WTC11 (cell line): ENCODE data around the gene TIGAR. TPM values are rescaled to one million over a fixed set of nuclear protein-coding genes. Genes with fewer than 3 reads are reported as not detected.

Experiments used
- ATAC-seq: fragments of 200-7000 bp; cut with Tn5 transposase; 2 replicates; pipeline ENCODE4 v1.10.0; 2021; ENCODE audit warnings: mild to moderate bottlenecking, moderate library complexity
- CTCF ChIA-PET: fragments of 300-600 bp; sonication (Branson Sonifier 250); formaldehyde crosslinking; loops from one replicate; lab custom pipeline; 2021; ENCODE audit warnings: antibody characterized with exemption; lab: Charles Lee
- POLR2A ChIA-PET: fragments of 350-600 bp; sonication (Branson Sonifier 250); formaldehyde crosslinking; loops from one replicate; lab custom pipeline; 2021; ENCODE audit warnings: antibody characterized with exemption; lab: Charles Lee
- DNase-seq: peaks from one replicate; pipeline ENCODE4 v3.0.0; 2021; ENCODE audit warnings: low spot score
- H3K27ac Mint-ChIP-seq: 2 replicates; pipeline ENCODE4 v1.8.0; 2021; ENCODE audit warnings: mixed read lengths
- H3K27me3 Mint-ChIP-seq: 2 replicates; pipeline ENCODE4 v1.8.0; 2021; ENCODE audit warnings: low read depth, mild to moderate bottlenecking, moderate library complexity, mixed read lengths
- H3K36me3 Mint-ChIP-seq: 2 replicates; pipeline ENCODE4 v1.8.0; 2021; ENCODE audit warnings: mixed read lengths
- H3K4me1 Mint-ChIP-seq: 2 replicates; pipeline ENCODE4 v1.8.0; 2022; ENCODE audit warnings: mixed read lengths
- H3K4me3 Mint-ChIP-seq: 2 replicates; pipeline ENCODE4 v1.8.0; 2021; ENCODE audit warnings: mild to moderate bottlenecking, moderate library complexity, mixed read lengths
- H3K9me3 Mint-ChIP-seq: 2 replicates; pipeline ENCODE4 v1.8.0; 2021; ENCODE audit warnings: mixed read lengths
- CREB1 ChIP-seq: sonication (generic); formaldehyde crosslinking; IDR thresholded peaks from 2 replicates; pipeline ENCODE4 v1.8.0; 2023; ENCODE audit warnings: mild to moderate bottlenecking, missing genetic modification reagents
- EMX1 ChIP-seq: fragments of 250-450 bp; sonication (Bioruptor Pico); IDR thresholded peaks from 2 replicates; pipeline ENCODE4 v1.8.0; 2021; ENCODE audit warnings: mild to moderate bottlenecking
- FOXP1 ChIP-seq: sonication (generic); formaldehyde crosslinking; IDR thresholded peaks from 2 replicates; pipeline ENCODE4 v1.8.0; 2022; ENCODE audit warnings: missing genetic modification reagents, mild to moderate bottlenecking, moderate library complexity, borderline replicate concordance
- GRHL2 ChIP-seq: fragments of 250-450 bp; sonication (Bioruptor Pico); IDR thresholded peaks from 2 replicates; pipeline ENCODE4 v1.8.0; 2022; ENCODE audit warnings: mild to moderate bottlenecking, moderate library complexity; ENCODE audit not compliant: insufficient replicate concordance, severe bottlenecking
- IRF2 ChIP-seq: sonication (generic); formaldehyde crosslinking; IDR thresholded peaks from 2 replicates; pipeline ENCODE4 v1.8.0; 2022; ENCODE audit warnings: low read depth, missing genetic modification reagents, borderline replicate concordance
- MYBL2 ChIP-seq: sonication (generic); formaldehyde crosslinking; IDR thresholded peaks from 2 replicates; pipeline ENCODE4 v1.8.1; 2023; ENCODE audit warnings: mild to moderate bottlenecking, moderate library complexity, missing genetic modification reagents
- PRRX2 ChIP-seq: fragments of 250-450 bp; sonication (Bioruptor Pico); IDR thresholded peaks from 2 replicates; pipeline ENCODE4 v1.8.0; 2021; ENCODE audit warnings: mild to moderate bottlenecking
- TP53 ChIP-seq: sonication (generic); formaldehyde crosslinking; IDR thresholded peaks from 2 replicates; pipeline ENCODE4 v1.8.1; 2023; ENCODE audit warnings: mild to moderate bottlenecking, missing genetic modification reagents
- ZNF219 ChIP-seq: sonication (generic); formaldehyde crosslinking; IDR thresholded peaks from 2 replicates; pipeline ENCODE4 v1.8.0; 2023; ENCODE audit warnings: missing genetic modification reagents, mild to moderate bottlenecking, borderline replicate concordance
- ZNF232 ChIP-seq: sonication (generic); formaldehyde crosslinking; IDR thresholded peaks from 2 replicates; pipeline ENCODE4 v1.8.0; 2022; ENCODE audit warnings: mild to moderate bottlenecking, missing genetic modification reagents
- total RNA-seq: library from RNA; stranded (reverse); gene quantifications from 3 replicates; pipeline ENCODE4 v1.2.3, GENCODE V29; 2021
- TF ChIP-seq, protein P1 (sequence below): sonication (generic); formaldehyde crosslinking; IDR thresholded peaks from 2 replicates; pipeline ENCODE4 v1.8.1; 2022; ENCODE audit warnings: low read depth, missing genetic modification reagents, borderline replicate concordance
- TF ChIP-seq, protein P2 (sequence below): fragments of 200-600 bp; IDR thresholded peaks from 2 replicates; pipeline ENCODE4 v1.8.0; 2022; ENCODE audit warnings: antibody characterized with exemption
- TF ChIP-seq, protein P3 (sequence below): sonication (generic); formaldehyde crosslinking; IDR thresholded peaks from 2 replicates; pipeline ENCODE4 v1.8.0; 2022; ENCODE audit warnings: mild to moderate bottlenecking, missing genetic modification reagents
- TF ChIP-seq, protein P4 (sequence below): fragments of 250-450 bp; sonication (Bioruptor Pico); IDR thresholded peaks from 2 replicates; pipeline ENCODE4 v1.9.0; 2021; ENCODE audit warnings: moderate library complexity, mild to moderate bottlenecking, inconsistent platforms, borderline replicate concordance
- TF ChIP-seq, protein P5 (sequence below): sonication (generic); formaldehyde crosslinking; conservative IDR thresholded peaks from 2 replicates; pipeline ENCODE4 v1.8.1; 2023; ENCODE audit warnings: mild to moderate bottlenecking, low read depth, missing genetic modification reagents, moderate library complexity
- TF ChIP-seq, protein P6 (sequence below): sonication (generic); formaldehyde crosslinking; IDR thresholded peaks from 2 replicates; pipeline ENCODE4 v1.8.1; 2022; ENCODE audit warnings: mild to moderate bottlenecking, moderate library complexity, missing genetic modification reagents
- TF ChIP-seq, protein P7 (sequence below): fragments of 250-450 bp; sonication (Bioruptor Pico); IDR thresholded peaks from 2 replicates; pipeline ENCODE4 v1.9.0; 2021; ENCODE audit warnings: mild to moderate bottlenecking
- TF ChIP-seq, protein P8 (sequence below): fragments of 250-450 bp; sonication (Bioruptor Pico); IDR thresholded peaks from 2 replicates; pipeline ENCODE4 v2.1.2; 2022; ENCODE audit warnings: mild to moderate bottlenecking, moderate library complexity

Gene TIGAR
- total RNA-seq, 1 experiment from 2014 or later, result 26.7 TPM

DNA sequence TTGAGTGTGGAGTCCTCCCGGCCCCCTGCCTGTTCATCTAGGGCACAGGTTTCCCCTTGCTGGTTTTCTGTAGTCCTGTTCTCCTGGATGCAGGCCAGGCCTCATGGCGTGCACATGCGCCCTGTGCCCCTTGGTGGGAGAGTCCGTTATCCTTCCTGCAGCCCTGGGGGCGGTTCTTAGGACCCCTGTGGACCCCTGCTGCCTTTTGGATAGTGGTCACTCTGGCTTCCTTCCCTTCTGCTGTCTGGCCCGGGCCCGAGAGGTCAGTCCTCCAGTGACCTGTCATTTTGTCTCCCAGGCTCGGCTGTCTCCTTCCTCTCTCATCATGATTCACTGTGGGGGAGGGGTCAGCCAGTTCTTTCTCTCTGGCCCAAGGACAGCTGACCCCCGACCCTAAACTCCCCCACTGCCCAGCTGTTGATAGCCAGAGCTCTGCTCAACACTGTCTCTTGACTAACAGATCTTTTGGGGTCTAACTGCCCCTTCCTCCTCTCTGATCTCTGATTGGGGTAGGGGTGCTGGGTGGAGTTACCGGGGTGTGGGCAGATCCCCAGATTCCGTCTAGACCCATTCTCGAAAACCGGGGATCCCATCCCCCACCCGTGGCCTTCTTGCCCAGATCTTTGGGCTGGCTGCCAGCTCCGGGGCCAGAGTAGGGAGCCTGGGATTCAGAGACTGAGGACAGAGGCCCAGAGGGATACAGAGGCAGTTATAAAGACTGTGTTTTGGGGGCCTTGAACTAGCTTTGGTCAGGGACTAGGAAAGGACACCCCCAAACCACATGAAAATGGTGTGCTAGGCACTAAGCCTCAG lies 40.5 kb upstream of the TIGAR start:
- no peak for TF ChIP-seq TP53 (CRISPR knock-in tag)
- no peak for TF ChIP-seq FOXP1
- TF ChIP-seq, protein P1, sequence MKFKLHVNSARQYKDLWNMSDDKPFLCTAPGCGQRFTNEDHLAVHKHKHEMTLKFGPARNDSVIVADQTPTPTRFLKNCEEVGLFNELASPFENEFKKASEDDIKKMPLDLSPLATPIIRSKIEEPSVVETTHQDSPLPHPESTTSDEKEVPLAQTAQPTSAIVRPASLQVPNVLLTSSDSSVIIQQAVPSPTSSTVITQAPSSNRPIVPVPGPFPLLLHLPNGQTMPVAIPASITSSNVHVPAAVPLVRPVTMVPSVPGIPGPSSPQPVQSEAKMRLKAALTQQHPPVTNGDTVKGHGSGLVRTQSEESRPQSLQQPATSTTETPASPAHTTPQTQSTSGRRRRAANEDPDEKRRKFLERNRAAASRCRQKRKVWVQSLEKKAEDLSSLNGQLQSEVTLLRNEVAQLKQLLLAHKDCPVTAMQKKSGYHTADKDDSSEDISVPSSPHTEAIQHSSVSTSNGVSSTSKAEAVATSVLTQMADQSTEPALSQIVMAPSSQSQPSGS (CRISPR knock-in tag), result no peak

DNA sequence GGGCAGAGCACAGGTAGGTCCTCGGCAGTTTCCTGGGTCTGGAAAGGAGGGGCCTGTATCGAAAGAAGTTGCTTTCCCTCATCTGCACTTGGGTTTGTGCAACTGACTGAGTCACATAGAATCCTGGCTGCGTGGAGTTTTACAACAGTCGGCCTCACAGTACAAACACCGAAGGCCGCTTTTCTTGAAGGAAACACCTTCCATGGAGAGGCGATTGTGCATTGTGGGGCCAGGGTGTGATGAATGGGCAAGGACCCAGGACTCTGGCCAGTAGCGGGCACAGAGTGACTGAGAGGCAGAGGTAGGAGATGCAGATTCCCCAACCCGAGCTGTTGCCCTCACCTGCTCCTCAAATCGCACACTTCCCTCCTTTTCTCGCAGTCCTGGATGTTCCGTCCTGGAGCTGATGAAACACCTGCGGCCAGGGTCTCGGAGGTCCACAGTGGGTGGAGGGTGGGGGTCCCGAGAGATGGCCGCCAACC lies 39.8 kb upstream of the TIGAR start:
- H3K27me3 Mint-ChIP-seq, result no peaks in the 10 kb centered on the region
- POLR2A ChIA-PET, result interaction anchor here (1.2 kb wide), 1 partner anchor 147 kb away, joined by 3 read pairs; no protein-coding TSS in a partner anchor
- H3K36me3 Mint-ChIP-seq, result peaks cover 97% of the 10 kb centered on the region
- TF ChIP-seq, protein P2, sequence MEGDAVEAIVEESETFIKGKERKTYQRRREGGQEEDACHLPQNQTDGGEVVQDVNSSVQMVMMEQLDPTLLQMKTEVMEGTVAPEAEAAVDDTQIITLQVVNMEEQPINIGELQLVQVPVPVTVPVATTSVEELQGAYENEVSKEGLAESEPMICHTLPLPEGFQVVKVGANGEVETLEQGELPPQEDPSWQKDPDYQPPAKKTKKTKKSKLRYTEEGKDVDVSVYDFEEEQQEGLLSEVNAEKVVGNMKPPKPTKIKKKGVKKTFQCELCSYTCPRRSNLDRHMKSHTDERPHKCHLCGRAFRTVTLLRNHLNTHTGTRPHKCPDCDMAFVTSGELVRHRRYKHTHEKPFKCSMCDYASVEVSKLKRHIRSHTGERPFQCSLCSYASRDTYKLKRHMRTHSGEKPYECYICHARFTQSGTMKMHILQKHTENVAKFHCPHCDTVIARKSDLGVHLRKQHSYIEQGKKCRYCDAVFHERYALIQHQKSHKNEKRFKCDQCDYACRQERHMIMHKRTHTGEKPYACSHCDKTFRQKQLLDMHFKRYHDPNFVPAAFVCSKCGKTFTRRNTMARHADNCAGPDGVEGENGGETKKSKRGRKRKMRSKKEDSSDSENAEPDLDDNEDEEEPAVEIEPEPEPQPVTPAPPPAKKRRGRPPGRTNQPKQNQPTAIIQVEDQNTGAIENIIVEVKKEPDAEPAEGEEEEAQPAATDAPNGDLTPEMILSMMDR, result no peak
- TF ChIP-seq, protein P3, sequence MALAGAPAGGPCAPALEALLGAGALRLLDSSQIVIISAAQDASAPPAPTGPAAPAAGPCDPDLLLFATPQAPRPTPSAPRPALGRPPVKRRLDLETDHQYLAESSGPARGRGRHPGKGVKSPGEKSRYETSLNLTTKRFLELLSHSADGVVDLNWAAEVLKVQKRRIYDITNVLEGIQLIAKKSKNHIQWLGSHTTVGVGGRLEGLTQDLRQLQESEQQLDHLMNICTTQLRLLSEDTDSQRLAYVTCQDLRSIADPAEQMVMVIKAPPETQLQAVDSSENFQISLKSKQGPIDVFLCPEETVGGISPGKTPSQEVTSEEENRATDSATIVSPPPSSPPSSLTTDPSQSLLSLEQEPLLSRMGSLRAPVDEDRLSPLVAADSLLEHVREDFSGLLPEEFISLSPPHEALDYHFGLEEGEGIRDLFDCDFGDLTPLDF, result no peak
- TF ChIP-seq ZNF232 (CRISPR knock-in tag) (no peak), PRRX2 (no peak), CREB1 (no peak), ZNF219 (CRISPR knock-in tag) (no peak), FOXP1 (no peak), GRHL2 (CRISPR knock-in tag) (no peak), IRF2 (no peak), EMX1 (CRISPR knock-in tag) (no peak), MYBL2 (no peak)
- TF ChIP-seq, protein P1 (CRISPR knock-in tag), result no peak
- TF ChIP-seq, protein P4, sequence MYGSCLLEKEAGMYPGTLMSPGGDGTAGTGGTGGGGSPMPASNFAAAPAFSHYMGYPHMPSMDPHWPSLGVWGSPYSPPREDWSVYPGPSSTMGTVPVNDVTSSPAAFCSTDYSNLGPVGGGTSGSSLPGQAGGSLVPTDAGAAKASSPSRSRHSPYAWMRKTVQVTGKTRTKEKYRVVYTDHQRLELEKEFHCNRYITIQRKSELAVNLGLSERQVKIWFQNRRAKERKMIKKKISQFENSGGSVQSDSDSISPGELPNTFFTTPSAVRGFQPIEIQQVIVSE (CRISPR knock-in tag), result no peak
- TF ChIP-seq, protein P5, sequence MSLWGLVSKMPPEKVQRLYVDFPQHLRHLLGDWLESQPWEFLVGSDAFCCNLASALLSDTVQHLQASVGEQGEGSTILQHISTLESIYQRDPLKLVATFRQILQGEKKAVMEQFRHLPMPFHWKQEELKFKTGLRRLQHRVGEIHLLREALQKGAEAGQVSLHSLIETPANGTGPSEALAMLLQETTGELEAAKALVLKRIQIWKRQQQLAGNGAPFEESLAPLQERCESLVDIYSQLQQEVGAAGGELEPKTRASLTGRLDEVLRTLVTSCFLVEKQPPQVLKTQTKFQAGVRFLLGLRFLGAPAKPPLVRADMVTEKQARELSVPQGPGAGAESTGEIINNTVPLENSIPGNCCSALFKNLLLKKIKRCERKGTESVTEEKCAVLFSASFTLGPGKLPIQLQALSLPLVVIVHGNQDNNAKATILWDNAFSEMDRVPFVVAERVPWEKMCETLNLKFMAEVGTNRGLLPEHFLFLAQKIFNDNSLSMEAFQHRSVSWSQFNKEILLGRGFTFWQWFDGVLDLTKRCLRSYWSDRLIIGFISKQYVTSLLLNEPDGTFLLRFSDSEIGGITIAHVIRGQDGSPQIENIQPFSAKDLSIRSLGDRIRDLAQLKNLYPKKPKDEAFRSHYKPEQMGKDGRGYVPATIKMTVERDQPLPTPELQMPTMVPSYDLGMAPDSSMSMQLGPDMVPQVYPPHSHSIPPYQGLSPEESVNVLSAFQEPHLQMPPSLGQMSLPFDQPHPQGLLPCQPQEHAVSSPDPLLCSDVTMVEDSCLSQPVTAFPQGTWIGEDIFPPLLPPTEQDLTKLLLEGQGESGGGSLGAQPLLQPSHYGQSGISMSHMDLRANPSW (CRISPR knock-in tag), result no peak
- TF ChIP-seq, protein P6, sequence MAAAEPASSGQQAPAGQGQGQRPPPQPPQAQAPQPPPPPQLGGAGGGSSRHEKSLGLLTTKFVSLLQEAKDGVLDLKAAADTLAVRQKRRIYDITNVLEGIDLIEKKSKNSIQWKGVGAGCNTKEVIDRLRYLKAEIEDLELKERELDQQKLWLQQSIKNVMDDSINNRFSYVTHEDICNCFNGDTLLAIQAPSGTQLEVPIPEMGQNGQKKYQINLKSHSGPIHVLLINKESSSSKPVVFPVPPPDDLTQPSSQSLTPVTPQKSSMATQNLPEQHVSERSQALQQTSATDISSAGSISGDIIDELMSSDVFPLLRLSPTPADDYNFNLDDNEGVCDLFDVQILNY, result no peak
- TF ChIP-seq, protein P7, sequence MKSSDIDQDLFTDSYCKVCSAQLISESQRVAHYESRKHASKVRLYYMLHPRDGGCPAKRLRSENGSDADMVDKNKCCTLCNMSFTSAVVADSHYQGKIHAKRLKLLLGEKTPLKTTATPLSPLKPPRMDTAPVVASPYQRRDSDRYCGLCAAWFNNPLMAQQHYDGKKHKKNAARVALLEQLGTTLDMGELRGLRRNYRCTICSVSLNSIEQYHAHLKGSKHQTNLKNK, result no peak
- TF ChIP-seq, protein P8, sequence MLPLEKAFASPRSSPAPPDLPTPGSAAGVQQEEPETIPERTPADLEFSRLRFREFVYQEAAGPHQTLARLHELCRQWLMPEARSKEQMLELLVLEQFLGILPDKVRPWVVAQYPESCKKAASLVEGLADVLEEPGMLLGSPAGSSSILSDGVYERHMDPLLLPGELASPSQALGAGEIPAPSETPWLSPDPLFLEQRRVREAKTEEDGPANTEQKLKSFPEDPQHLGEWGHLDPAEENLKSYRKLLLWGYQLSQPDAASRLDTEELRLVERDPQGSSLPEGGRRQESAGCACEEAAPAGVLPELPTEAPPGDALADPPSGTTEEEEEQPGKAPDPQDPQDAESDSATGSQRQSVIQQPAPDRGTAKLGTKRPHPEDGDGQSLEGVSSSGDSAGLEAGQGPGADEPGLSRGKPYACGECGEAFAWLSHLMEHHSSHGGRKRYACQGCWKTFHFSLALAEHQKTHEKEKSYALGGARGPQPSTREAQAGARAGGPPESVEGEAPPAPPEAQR, result no peak
- H3K4me3 Mint-ChIP-seq, result no peak overlapping the region
- no peak for ATAC-seq
- H3K4me1 Mint-ChIP-seq, result peaks cover 73% of the 10 kb centered on the region
- no peaks in the 10 kb centered on the region for H3K9me3 Mint-ChIP-seq
- H3K27ac Mint-ChIP-seq, result peak overlapping the region; percentile 48
- CTCF ChIA-PET, result interaction anchor here (0.7 to 1.2 kb wide), 3 partner anchors 174 to 398 kb away, joined by 3 read pairs; no protein-coding TSS in a partner anchor
- DNase-seq, result no peak

More for the DNA sequence above, 40.5 kb upstream of the TIGAR start:
- ChIA-PET CTCF (no interaction called here), POLR2A (no interaction called here)
- H3K4me1 Mint-ChIP-seq, result peaks cover 73% of the 10 kb centered on the region
- H3K4me3 Mint-ChIP-seq, result no peak overlapping the region; the same call in 1 of the 2 replicates
- no peak for ATAC-seq
- H3K9me3 Mint-ChIP-seq, result no peaks in the 10 kb centered on the region
- H3K27ac Mint-ChIP-seq, result peak overlapping the region; percentile 93
- peaks cover 97% of the 10 kb centered on the region for H3K36me3 Mint-ChIP-seq
- no peaks in the 10 kb centered on the region for H3K27me3 Mint-ChIP-seq
- DNase-seq, result no peak
